HG02885 (cell line): ENCODE measurements around the gene FBXO10.
"Not testable (repeated sequence)": the region's sequence is repeated elsewhere in the genome, so short reads cannot be mapped to it uniquely, and the experiment has no call there.

Experiments used
- ATAC-seq: cut with Tn5 transposase; IDR thresholded peaks from one replicate; pipeline ENCODE4 v1.9.1; 2021; ENCODE audit warnings: mild to moderate bottlenecking; ENCODE audit not compliant: unreplicated experiment, poor library complexity

The FBXO10 gene

GRCh38 chr9:37515620-37516258, 60.4 kb downstream of the FBXO10 start:
- ATAC-seq: no peak

DNA sequence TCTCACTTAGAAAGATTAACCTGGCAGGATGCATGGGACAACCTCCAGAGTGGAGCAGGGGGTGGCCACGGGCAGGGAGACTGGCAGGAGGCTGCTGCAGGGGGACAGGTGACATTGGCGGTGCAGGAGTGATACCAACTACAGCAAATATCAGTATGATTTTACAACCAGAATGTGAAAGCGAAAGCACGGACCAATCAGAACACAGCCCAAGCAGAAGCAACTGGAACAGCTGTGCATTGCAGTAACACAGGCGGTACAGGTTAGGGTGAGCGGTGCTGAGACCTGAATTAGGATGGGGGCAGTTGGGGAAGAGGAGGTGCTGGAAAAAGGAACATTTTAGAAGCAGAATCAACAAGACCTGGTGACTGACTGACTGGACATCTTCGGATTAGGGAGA, 61.2 kb downstream of the FBXO10 start:
- ATAC-seq: no peak

GRCh38 chr9:37514415-37514814, 61.8 kb downstream of the FBXO10 start:
- ATAC-seq: not testable (repeated sequence)

DNA sequence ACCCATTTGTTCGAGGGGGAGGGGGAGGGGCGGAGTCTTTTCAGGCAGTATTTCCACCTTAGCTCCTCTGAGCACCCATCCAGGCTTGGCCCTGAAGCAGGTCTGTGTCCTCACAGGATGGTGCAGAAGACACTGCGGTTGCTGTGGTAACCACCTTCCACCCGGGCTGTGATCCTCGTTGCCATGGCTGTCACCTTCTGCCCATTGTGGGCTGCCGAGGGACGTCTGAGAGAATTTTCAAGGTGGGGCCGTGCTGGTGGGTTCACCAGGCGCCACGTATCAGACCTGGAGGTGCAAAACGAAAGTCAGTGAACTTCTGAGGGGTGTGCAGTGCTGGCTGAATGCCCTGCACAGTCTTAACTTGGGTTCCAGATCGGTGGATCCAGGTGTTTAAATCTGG, 63.7 kb downstream of the FBXO10 start:
- no peak for ATAC-seq

- no peak for ATAC-seq
These were observed 64.9 kb downstream of the FBXO10 start for GRCh38 chr9:37511016-37512010.

DNA sequence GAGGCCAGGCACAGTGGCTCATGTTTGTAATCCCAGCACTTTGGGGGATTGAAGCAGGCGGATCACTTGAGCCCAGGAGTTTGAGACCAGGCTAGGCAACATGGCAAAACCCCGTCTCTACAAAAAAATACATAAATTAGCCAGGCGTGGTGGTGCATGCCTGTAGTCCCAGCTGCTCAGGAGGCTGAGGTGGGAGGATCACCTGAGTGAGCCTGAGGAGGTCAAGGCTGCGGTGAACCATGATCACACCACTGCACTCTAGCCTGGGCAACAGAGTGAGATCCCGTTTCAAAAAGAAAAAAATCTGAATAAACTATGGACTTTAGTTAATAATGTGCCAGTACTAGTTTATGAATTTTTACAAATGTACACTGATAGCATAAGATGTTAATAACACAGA, 66.1 kb downstream of the FBXO10 start:
- ATAC-seq: not testable (repeated sequence)

GRCh38 chr9:37509536-37509935, 66.6 kb downstream of the FBXO10 start:
- ATAC-seq: no peak

DNA sequence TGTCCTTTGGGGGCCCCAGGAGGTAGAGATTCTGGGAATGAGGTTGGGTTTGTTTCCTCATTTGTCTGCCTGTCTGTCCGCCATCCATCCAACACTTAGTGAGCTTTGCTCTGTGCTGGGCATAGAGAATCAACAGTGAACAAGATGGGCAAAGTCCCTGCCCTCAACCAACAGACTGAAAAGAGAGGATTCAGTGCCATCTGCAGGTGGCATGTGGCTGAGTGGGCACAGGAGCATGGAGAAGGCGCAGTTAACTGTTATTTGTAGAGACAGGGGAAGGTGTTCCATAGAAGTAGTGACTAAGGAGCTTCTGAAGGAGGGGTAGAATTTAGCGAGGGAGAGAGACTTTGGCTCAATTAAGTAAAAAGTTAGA, 67.4 kb downstream of the FBXO10 start:
- no peak for ATAC-seq

DNA sequence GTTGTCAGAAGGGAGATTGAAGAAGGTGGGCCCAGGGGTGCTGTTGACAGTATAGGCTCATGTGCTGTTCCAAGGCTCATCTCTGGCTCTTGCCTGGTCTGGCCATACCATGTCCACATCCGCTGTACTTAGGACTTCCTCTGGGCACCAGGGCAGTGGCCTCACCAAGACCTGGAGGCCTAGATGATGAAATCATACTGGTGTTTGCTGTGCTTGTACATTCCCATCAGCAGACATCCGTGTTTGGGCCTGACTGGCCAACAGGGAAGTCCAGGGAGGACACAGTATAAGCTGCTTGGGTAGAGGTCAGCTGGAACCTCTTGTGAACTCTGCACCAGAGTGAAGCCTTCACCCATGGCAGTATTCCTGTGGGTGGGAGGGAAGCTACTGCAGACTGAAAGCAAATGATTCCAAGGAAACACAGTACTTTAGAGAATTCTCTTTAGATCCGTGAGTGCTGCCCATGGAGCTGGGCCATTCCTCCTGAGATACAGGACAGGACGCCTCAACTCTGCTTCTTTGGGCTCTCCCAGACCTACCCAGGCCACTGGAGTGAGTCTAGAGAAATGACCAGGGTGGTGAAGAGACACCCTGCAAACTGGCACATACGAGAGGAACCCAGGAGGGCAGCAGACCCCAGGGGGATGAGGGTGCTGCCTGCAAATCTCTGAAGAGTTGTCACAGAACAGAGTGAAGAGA, 67.9 kb downstream of the FBXO10 start:
- no peak for ATAC-seq

GRCh38 chr9:37507566-37508134, 68.5 kb downstream of the FBXO10 start:
- ATAC-seq: no peak

- ATAC-seq: no peak
These were observed 71.6 kb downstream of the FBXO10 start for GRCh38 chr9:37504605-37505004.

GRCh38 chr9:37503736-37504135, 72.4 kb downstream of the FBXO10 start:
- ATAC-seq: no peak

DNA sequence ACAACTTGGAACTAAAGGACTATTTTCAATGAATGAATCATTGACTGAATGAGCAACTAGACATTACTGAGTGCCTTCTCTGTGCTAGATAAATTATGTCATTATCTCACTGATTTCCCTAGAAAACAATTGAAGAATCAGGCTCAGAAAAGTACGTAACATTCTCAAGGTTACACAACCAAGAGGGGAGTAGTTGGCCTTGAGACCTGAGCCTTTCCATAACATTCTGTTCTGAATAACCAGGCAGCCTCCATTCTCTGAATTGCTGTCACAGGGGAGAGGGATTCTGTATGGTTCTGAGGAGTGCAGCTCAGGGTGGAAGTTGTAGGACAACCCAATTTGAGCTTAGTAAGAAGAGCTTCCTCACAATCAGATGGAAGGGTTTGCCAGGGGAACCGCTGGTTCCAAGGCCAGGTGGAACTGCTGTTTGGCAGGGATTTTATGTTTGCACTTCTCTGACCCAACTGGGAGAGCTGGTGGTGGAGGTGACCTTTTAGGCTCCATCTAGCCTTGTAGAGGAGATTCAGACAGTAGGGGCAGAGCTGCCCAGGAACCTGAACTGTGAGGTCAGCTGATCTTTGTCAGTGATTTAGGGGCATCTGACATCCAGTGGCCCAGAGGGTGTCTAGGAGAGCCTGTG, 74.1 kb downstream of the FBXO10 start:
- ATAC-seq: no peak

GRCh38 chr9:37499297-37499696, 76.9 kb downstream of the FBXO10 start:
- no peak for ATAC-seq

DNA sequence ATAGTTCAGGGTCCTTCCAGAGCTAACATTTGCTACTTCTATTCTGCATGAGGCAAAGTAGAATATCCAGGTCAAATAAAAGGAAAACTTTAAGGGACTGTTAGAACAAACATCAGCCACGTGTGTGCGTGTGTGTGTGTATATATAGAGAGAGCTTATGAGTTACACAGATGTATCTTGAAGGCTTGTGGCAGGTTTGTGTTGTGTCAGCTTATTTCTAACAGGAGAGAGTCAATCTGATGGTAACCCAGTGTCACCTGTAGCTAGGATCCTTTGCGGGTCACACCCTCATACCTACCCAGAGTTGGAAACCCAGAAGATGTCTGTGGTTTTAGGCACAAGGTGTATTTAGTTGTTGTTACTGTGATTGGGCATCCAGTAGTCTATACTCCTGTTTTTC, 77.7 kb downstream of the FBXO10 start:
- no peak for ATAC-seq

- no peak for ATAC-seq
These were observed 78.9 kb downstream of the FBXO10 start for GRCh38 chr9:37497320-37497719.

DNA sequence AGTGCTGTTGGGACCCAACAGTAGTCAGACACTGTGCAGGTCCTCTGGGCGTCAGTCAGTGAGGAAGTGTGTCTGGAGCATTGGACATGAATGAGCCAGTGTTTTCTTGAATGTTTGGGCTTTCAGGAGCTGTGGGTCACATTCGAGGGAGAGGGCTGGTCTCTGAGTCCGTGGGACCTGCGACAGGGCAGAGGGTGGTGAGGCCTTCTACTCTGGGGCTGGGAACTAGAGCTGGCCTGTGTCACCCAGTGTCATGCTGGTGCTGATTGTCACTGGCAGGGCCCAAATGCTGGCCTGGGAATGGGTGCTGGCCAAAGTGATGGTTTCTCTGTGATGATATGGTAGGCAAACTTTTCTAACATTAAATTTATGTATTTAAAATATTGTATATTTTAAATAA, 80.2 kb downstream of the FBXO10 start:
- ATAC-seq: no peak

GRCh38 chr9:37495571-37495970, 80.6 kb downstream of the FBXO10 start:
- no peak for ATAC-seq

GRCh38 chr9:37491939-37492338, 84.2 kb downstream of the FBXO10 start:
- ATAC-seq: no peak
